ENCODE results near the gene USF1.

The USF1 gene

DNA sequence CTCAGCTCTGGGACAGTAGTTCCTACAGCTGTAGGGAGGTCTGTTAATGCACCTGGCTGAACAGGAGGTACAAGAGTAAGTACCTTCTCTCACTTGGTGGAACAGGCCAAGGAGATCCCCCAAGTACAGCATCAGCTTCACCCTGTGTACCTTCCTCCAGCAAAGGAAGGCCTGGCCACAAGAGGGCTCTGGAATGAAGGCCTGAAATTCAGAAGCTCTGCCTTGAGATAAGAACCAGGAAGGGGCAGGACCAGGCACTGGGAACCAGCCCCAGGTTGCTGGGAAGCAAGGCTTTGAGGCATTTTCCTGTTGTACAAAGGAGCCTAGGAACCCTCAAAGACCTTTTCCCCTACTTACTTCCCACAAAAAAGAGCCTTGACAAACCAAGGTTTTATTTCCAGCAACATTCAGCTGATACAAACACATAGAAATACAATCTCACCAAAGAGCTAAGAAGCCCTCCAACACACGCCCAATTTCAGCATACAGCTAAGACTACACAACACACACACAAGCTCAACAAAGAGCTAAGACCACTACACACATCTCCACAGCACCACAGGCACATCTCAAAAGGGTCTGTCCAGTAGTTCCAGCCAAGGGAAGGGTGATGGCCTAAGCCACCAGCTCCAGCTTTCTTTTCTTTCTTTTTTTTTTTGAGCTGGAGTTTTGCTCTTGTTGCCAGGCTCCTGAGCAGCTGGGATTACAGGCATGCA is 48.3 kb downstream of the USF1 start:
- TF ChIP-seq GATA2 (IDR thresholded peaks at IDR 0.05; ENCODE audit: low read depth, low read length) (no peak), GATA3 (IDR thresholded peaks at IDR 0.05; ENCODE audit: low read depth, low read length) (no peak)

DNA sequence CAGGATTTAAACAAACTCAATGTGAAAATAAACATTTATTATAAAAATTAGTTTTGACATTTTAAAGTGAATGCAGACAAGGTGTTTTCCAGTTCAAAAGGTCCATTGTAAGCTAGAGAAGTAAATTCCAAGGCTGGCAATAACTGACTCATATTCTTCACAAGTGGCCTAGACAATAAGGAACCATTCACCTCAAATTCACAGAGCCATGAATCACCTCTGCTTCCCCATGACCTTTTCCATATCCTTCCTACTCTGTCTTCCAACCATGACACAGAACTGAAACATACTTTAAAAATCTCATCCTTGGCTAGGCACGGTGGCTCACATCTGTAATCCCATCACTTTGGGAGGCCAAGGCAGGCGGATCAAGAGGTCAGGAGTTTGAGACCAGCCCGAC is 49.6 kb downstream of the USF1 start:
- no peak for TF ChIP-seq GATA2 (IDR thresholded peaks at IDR 0.05; ENCODE audit: low read depth, low read length)
- TF ChIP-seq GATA3 (IDR thresholded peaks at IDR 0.05; ENCODE audit: low read depth, low read length), result no peak

DNA sequence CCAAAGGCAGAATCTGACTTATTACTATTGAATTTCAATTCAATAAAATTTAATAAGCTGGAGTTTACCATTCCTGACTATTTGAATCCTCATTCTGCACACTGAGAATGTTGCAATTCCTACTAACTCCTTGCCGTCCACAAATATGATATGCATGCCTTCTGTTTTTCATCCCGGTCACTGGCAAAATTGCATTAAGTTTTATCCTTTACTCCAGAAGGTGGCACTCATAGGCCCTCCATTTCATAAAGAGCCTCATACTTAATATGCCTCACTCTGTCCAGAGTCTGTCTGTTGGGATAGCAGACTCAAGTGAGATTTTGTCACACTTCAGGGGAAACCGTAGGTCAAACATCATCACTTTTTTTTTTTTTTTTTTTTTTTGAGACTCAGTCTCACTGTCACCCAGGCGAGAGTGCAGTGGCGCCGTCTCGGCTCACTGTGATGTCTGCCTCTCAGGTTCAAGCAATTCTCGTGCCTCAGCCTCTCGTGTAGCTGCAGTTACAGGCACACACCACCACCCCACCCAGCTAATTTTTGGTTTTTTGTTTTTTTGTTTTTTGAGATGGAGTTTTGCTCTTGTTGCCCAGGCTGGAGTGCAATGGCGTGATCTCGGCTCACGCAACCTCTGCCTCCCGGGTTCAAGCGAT is 52.1 kb downstream of the USF1 start:
- TF ChIP-seq GATA2 (IDR thresholded peaks at IDR 0.05; ENCODE audit: low read depth, low read length) (no peak), GATA3 (IDR thresholded peaks at IDR 0.05; ENCODE audit: low read depth, low read length) (no peak)

All from SH-SY5Y (cell line).